HCT116 (cell line): ENCODE results near the gene GPT2.

Experiments used
- CTCF ChIP-seq, 3 experiments: fragments of 200-600 bp in 1 of 3; sonication (generic) in 1 of 3; IDR thresholded peaks in 2 of 3; conservative IDR thresholded peaks in 1 of 3; 2 replicates each; pipeline ENCODE4 v1.5.1; 2012 to 2017; ENCODE audit warnings: low read depth in 2 of 3, low read length in 2 of 3, antibody characterized with exemption in 1 of 3, borderline replicate concordance in 1 of 3, control low read depth in 1 of 3, mild to moderate bottlenecking in 1 of 3, mixed read lengths in 1 of 3, mixed run types in 1 of 3, moderate library complexity in 1 of 3; ENCODE audit not compliant: insufficient read depth in 1 of 3
- EZH2 ChIP-seq: fragments of 200-600 bp; sonication (generic); IDR thresholded peaks from 2 replicates; pipeline ENCODE4 v1.6.1; 2017; ENCODE audit warnings: antibody characterized with exemption, mixed run types
- EZH2phosphoT487 ChIP-seq: fragments of 200-600 bp; IDR thresholded peaks from 2 replicates; pipeline ENCODE4 v1.6.1; 2018; ENCODE audit warnings: antibody characterized with exemption, borderline replicate concordance
- MAX ChIP-seq: IDR thresholded peaks from 2 replicates; pipeline ENCODE4 v1.6.1; 2012
- SP1 ChIP-seq: IDR thresholded peaks from 2 replicates; pipeline ENCODE4 v1.6.1; 2012; ENCODE audit warnings: low read depth
- TCF7L2 ChIP-seq: IDR thresholded peaks from 2 replicates; pipeline ENCODE4 v1.7.0; 2011; ENCODE audit warnings: borderline replicate concordance, inconsistent platforms; ENCODE audit not compliant: insufficient read depth, insufficient read length; ENCODE audit errors: extremely low read depth
- ZBTB33 ChIP-seq: IDR thresholded peaks from 2 replicates; pipeline ENCODE4 v1.6.1; 2011; ENCODE audit warnings: mild to moderate bottlenecking, low read length, moderate library complexity; ENCODE audit not compliant: insufficient replicate concordance; ENCODE audit errors: extremely low read depth

GRCh38 chr16:46858151-46858550 lies 26.0 kb upstream of the GPT2 start:
- TF ChIP-seq CTCF (IDR thresholded peaks at IDR 0.05 in 2 of 3, conservative IDR thresholded peaks at IDR 0.05 in 1 of 3; ENCODE audit: borderline replicate concordance in 1 of 3, insufficient read depth in 1 of 3, low read depth in 2 of 3, low read length in 2 of 3) (no peak), EZH2 (no peak), ZBTB33 (no peak), MAX (no peak), SP1 (no peak), EZH2phosphoT487 (no peak), TCF7L2 (no peak)
